Hepatocyte (in vitro differentiated cells): Measurements from ENCODE around the gene DTNBP1. TPM values are rescaled to one million over a fixed set of nuclear protein-coding genes. Genes with fewer than 3 reads are reported as not detected.

Source experiments
- DNase-seq: peaks from one replicate; pipeline ENCODE4 v3.0.0-alpha.2; 2016; ENCODE audit warnings: low spot score
- H2AFZ ChIP-seq: fragments of 200-600 bp; sonication (generic); 2 replicates; pipeline ENCODE4 v1.6.0; 2016; ENCODE audit warnings: antibody characterized with exemption, mild to moderate bottlenecking
- H3K27ac ChIP-seq: fragments of 200-600 bp; sonication (generic); 2 replicates; pipeline ENCODE4 v1.5.1; 2016; ENCODE audit warnings: mild to moderate bottlenecking
- H3K27me3 ChIP-seq: fragments of 200-600 bp; sonication (generic); 2 replicates; pipeline ENCODE4 v1.6.1; 2016
- H3K36me3 ChIP-seq: fragments of 200-600 bp; sonication (generic); replicated peaks from 2 replicates; pipeline ENCODE4 v1.5.1; 2016; ENCODE audit warnings: low read depth; ENCODE audit not compliant: insufficient read depth
- H3K4me1 ChIP-seq: fragments of 200-600 bp; sonication (generic); 2 replicates; pipeline ENCODE4 v1.5.1; 2016; ENCODE audit warnings: mild to moderate bottlenecking, moderate library complexity; ENCODE audit not compliant: insufficient read depth
- H3K4me2 ChIP-seq: fragments of 200-600 bp; sonication (generic); 2 replicates; pipeline ENCODE4 v1.6.0; 2016
- H3K4me3 ChIP-seq: fragments of 200-600 bp; sonication (generic); 2 replicates; pipeline ENCODE4 v1.5.1; 2016; ENCODE audit warnings: mild to moderate bottlenecking
- H3K79me2 ChIP-seq: fragments of 200-600 bp; sonication (generic); 2 replicates; pipeline ENCODE4 v1.6.0; 2017; ENCODE audit warnings: mild to moderate bottlenecking
- H3K9me2 ChIP-seq: fragments of 200-600 bp; sonication (generic); replicated peaks from 2 replicates; pipeline ENCODE4 v1.6.0; 2017; ENCODE audit warnings: mild to moderate bottlenecking; ENCODE audit not compliant: insufficient read depth
- H3K9me3 ChIP-seq: fragments of 200-600 bp; sonication (generic); 2 replicates; pipeline ENCODE4 v1.5.1; 2016; ENCODE audit warnings: low read depth, mild to moderate bottlenecking
- H4K20me1 ChIP-seq: fragments of 200-600 bp; sonication (generic); 2 replicates; pipeline ENCODE4 v1.6.0; 2016; ENCODE audit warnings: mild to moderate bottlenecking; ENCODE audit not compliant: insufficient read depth, poor library complexity, severe bottlenecking
- EZH2 ChIP-seq: fragments of 200-600 bp; sonication (generic); IDR thresholded peaks from 2 replicates; pipeline ENCODE4 v1.6.1; 2016; ENCODE audit warnings: antibody characterized with exemption, mild to moderate bottlenecking, borderline replicate concordance
- EZH2phosphoT487 ChIP-seq: fragments of 200-600 bp; sonication (generic); IDR thresholded peaks from one replicate; pipeline ENCODE4 v1.6.1; 2018; ENCODE audit warnings: antibody characterized with exemption, mild to moderate bottlenecking, low read depth, moderate library complexity; ENCODE audit not compliant: unreplicated experiment, severe bottlenecking
- WGBS: methylation state at CpG from one replicate; pipeline ENCODE4 v1.1.6; 2016; ENCODE audit warnings: low lambda C conversion rate; ENCODE audit errors: missing lambda C conversion rate; 5-methylcytosine and 5-hydroxymethylcytosine counted together
- polyA plus RNA-seq: library from polyadenylated mRNA; unstranded; fragments of >200 nt; fragmentation: Nextera tagmentation; extraction: Ambion mirVana; gene quantifications from 2 replicates; pipeline ENCODE4 v1.2.1, GENCODE V29; 2016
- total RNA-seq: library from RNA; depleted of rRNA; stranded (reverse); fragments of >200 nt; gene quantifications from 2 replicates; pipeline ENCODE4 v1.2.3, GENCODE V29; 2014
- TF ChIP-seq, protein P1 (sequence below): fragments of 200-600 bp; sonication (generic); IDR thresholded peaks from 2 replicates; pipeline ENCODE4 v1.5.1; 2016; ENCODE audit warnings: antibody characterized with exemption, mild to moderate bottlenecking; ENCODE audit not compliant: poor library complexity

DTNBP1 gene, protein sequence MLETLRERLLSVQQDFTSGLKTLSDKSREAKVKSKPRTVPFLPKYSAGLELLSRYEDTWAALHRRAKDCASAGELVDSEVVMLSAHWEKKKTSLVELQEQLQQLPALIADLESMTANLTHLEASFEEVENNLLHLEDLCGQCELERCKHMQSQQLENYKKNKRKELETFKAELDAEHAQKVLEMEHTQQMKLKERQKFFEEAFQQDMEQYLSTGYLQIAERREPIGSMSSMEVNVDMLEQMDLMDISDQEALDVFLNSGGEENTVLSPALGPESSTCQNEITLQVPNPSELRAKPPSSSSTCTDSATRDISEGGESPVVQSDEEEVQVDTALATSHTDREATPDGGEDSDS
- total RNA-seq (3.4 and 7.3 TPM in 2 replicates), polyA plus RNA-seq (25.6 and 32.4 TPM in 2 replicates)

DNA sequence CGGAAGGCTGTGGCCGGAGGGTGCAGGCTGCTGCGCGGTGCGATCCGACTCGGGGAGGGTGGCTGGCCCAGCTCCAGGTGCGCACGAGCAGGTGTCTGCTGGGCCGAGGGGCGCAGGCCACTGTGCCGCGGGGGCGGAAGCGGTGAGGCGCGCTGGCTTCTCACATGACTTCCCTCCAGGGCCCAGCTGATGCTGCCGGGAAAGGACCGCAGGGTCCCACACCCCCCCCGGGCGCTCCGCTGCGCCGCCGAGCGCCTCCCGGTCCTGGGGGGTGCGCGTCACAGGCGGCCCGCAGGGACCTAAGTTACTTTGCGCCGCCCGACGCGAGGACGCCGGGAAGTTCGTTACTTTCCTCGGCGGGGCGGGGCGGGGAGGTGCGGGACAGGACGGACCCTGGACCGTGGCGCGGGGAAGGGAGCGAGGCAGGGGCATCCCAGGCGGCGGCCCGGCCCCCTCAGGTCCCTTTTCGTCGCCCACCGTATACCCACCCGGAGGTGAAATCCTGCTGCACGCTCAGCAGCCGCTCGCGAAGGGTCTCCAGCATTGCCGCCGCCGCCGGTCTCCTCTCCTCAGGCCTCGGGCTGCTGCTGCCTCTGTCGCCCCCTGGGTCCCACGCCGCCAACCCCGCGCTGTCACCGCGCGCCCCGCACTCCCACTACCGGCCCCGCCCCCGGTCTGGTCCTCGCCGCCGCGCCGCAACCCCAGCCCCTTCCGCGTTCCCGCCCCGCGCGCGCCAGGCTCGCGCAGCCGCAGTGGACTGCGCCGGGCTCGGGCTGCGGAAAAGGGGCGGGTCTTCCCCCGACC lies at the start of gene DTNBP1:
DTNBP1 (minus strand) TSS at position 703 of the 804 bp plus-strand sequence; CDS start at position 544, 159 bp downstream.
- H3K27ac ChIP-seq = peak within 1 kb of the TSS; percentile 81
- peak; percentile 92 for DNase-seq
- no peaks in the 10 kb centered on the region for H3K27me3 ChIP-seq
- no peaks in the 10 kb centered on the region for H3K36me3 ChIP-seq
- no peaks in the 10 kb centered on the region for H3K9me2 ChIP-seq
- peaks cover 40% of the 10 kb centered on the region for H3K79me2 ChIP-seq
- peaks cover 7% of the 10 kb centered on the region for H3K4me1 ChIP-seq
- no peak for TF ChIP-seq EZH2phosphoT487
- no peak for TF ChIP-seq EZH2
- TF ChIP-seq, protein P1, sequence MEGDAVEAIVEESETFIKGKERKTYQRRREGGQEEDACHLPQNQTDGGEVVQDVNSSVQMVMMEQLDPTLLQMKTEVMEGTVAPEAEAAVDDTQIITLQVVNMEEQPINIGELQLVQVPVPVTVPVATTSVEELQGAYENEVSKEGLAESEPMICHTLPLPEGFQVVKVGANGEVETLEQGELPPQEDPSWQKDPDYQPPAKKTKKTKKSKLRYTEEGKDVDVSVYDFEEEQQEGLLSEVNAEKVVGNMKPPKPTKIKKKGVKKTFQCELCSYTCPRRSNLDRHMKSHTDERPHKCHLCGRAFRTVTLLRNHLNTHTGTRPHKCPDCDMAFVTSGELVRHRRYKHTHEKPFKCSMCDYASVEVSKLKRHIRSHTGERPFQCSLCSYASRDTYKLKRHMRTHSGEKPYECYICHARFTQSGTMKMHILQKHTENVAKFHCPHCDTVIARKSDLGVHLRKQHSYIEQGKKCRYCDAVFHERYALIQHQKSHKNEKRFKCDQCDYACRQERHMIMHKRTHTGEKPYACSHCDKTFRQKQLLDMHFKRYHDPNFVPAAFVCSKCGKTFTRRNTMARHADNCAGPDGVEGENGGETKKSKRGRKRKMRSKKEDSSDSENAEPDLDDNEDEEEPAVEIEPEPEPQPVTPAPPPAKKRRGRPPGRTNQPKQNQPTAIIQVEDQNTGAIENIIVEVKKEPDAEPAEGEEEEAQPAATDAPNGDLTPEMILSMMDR = no peak
- H4K20me1 ChIP-seq = no peaks in the 10 kb centered on the region
- 1% methylated on average over 56 of the region's 98 CpGs for WGBS
- peak within 1 kb of the TSS; percentile 41 for H3K4me3 ChIP-seq
- peak within 1 kb of the TSS; percentile 87 for H2AFZ ChIP-seq
- no peaks in the 10 kb centered on the region for H3K9me3 ChIP-seq
- peak within 1 kb of the TSS; percentile 89 for H3K4me2 ChIP-seq

DNA sequence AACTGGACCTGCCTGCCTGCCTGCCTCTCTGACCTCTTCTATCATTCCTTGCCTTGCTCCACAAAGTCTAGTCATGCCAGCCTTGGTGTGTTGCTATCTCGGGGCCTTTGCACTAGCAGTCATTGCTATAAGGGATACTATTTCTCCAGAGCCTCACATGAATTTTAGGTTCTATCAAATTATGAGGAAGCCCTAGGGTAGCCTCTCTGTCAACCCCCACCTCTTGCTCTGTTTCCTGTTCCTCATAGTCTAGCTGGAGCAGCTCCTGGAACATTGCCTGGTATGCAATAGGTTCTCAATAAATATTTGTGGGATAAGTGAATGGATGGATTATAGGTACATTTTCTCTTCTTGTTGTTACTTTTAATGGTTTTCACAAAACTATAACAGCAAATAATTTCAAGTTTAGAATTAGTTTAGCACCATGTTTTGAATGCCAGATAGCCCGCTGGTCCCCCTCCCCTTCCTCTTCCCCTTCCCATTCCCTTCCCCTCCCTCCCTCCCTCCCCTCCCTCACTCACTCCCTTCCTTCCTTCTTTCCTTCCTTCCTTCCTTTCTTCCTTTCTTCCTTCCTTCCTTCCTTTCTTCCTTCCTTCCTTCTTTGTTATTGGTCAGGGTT lies 46.9 kb upstream of the DTNBP1 start:
- Histone ChIP-seq H3K4me3 (no peak overlapping the region), H3K27me3 (no peaks in the 10 kb centered on the region), H3K9me3 (no peaks in the 10 kb centered on the region), H2AFZ (no peak overlapping the region), H3K79me2 (no peaks in the 10 kb centered on the region), H4K20me1 (no peaks in the 10 kb centered on the region), H3K4me1 (no peaks in the 10 kb centered on the region), H3K36me3 (no peaks in the 10 kb centered on the region), H3K27ac (no peak overlapping the region), H3K9me2 (no peaks in the 10 kb centered on the region), H3K4me2 (no peak overlapping the region)
- TF ChIP-seq, protein P1 = no peak
- TF ChIP-seq EZH2 (no peak), EZH2phosphoT487 (no peak)
- WGBS = 100% methylated on average over 1 of the region's 2 CpGs
- no peak for DNase-seq

DNA sequence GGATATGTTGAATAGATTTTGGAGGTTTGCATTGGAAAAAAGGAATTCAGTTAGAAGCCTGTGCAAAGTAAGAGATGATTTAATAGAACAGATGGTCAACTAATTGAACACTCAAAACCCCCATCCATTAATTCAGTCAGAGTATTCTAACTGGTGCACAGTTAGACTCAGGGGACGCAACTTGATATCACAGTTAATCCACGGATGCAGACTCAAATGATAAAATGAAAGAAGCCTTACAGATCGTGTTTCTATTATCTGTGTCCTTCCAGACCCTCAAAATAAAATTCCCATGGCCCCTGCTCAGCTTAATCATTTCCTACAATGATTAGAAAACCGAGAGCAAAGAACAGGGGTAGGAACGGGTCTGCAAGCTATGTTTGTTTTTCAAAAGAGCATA lies 45.4 kb upstream of the DTNBP1 start:
- Histone ChIP-seq H3K9me3 (no peaks in the 10 kb centered on the region), H3K27ac (no peak overlapping the region), H3K36me3 (no peaks in the 10 kb centered on the region), H4K20me1 (no peaks in the 10 kb centered on the region), H3K4me2 (no peak overlapping the region), H3K27me3 (no peaks in the 10 kb centered on the region), H3K4me3 (no peak overlapping the region), H2AFZ (no peak overlapping the region), H3K9me2 (no peaks in the 10 kb centered on the region), H3K79me2 (no peaks in the 10 kb centered on the region), H3K4me1 (no peaks in the 10 kb centered on the region)
- TF ChIP-seq, protein P1 = no peak
- no peak for TF ChIP-seq EZH2
- no peak for DNase-seq
- 54% methylated on average over 5 of the region's 5 CpGs for WGBS
